ENCODE data around the gene PLA2G6. TPM values are rescaled to one million over a fixed set of nuclear protein-coding genes. Genes with fewer than 3 reads are reported as not detected.

The PLA2G6 gene
- total and polyA plus RNA-seq, 2 of the 8 experiments (the other 6 are each of a cell fraction or from before 2014, with no cell fraction given) = 13.2 to 21.0 TPM

DNA sequence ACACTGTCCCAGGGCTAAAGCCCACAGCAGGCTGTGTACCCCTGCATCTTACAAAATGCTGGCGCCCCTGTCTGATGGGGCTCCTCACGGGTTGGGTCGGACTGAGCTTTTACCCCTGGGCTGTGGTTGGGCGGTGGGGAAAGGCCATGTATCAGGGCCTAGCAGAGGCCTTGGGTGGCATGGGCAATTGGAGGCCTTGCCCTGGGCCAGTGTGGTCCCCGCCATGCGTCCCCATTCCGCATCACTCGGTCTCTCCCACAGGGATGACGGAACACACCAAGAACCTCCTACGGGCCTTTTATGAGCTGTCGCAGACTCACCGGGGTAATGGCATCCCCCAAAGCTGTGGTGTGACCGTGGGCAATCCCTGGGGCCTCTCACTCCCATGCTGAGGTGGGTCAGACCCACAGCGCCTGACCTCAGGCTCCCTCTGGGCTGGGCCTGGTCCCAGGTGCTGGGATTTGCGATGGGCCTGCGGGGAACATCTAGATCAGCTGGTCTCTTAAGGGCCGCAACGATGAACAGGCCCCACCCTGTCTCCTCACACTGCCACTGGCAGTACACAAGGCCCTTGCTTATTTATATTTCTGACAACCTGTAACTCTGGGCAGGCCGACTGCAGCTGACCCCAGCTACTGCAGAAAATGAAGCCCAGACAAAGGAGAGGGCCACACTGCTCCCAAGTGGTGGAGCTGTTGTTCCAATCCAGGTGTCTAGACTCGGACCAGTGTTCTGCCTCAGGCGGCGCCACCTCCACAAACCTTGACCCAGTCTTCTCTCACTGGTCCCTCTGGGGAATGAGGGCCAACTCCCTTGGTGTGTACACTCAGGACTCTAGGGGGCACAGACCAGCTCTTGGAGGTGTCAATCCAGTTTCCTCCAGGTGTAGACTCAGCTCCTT lies 110.0 kb downstream of the PLA2G6 start:
- H2BK5ac ChIP-seq (ENCODE audit: low read depth, low read length) = no peak overlapping the region
- WGBS, 2 experiments (ENCODE audit: extremely low coverage in 1 of 2, insufficient coverage in 1 of 2, insufficient read length in 1 of 2, insufficient replicate concordance in 2 of 2, low coverage in 1 of 2, low lambda C conversion rate in 2 of 2, missing lambda C conversion rate in 1 of 2) = 95% methylated on average over 17 of the region's 22 CpGs; no CpG with 5 or more reads in 1 of the 2 experiments
- no peak overlapping the region for H4K8ac ChIP-seq (ENCODE audit: extremely low read depth, insufficient read depth, low read length)
- H3K9me3 ChIP-seq (ENCODE audit: insufficient read depth in 2 of 2, low read depth in 1 of 2, low read length in 1 of 2) = no peaks in the 10 kb centered on the region
- no peak overlapping the region for H3K18ac ChIP-seq (ENCODE audit: extremely low read depth, low read length)
- TF ChIP-seq NANOG (IDR thresholded peaks at IDR 0.05; ENCODE audit: insufficient read depth, low read depth, low read length, poor library complexity, severe bottlenecking) = no peak
- TF ChIP-seq CEBPB (IDR thresholded peaks at IDR 0.05; ENCODE audit: low read depth, low read length) = no peak
- TF ChIP-seq SP1 (IDR thresholded peaks at IDR 0.05; ENCODE audit: low read depth, low read length) = no peak
- no peak for TF ChIP-seq TCF12 (IDR thresholded peaks at IDR 0.05; ENCODE audit: low read depth, low read length)
- H3K4ac ChIP-seq (replicated peaks; ENCODE audit: insufficient read length, low read depth, low read length) = no peak overlapping the region
- no peak overlapping the region for H3K14ac ChIP-seq (ENCODE audit: insufficient read length)
- H4K5ac ChIP-seq (ENCODE audit: insufficient read length, low read depth, low read length) = no peak overlapping the region
- no peak overlapping the region for H4K91ac ChIP-seq (replicated peaks; ENCODE audit: insufficient read length, low read length)
- no peak overlapping the region for H3K56ac ChIP-seq (replicated peaks; ENCODE audit: insufficient read length, low read depth, low read length)
- H3K9ac ChIP-seq (replicated peaks in 1 of 4; ENCODE audit: extremely low read depth in 1 of 4, low read depth in 3 of 4, low read length in 3 of 4) = no peak overlapping the region
- H3K79me1 ChIP-seq (ENCODE audit: low read depth, low read length) = no peaks in the 10 kb centered on the region
- H2BK20ac ChIP-seq (ENCODE audit: low read length) = no peak overlapping the region
- DNase-seq (ENCODE audit: low read depth in 1 of 2, low spot score in 2 of 2) (no peak), FAIRE-seq (no peak)
- no peak overlapping the region for H3K4me2 ChIP-seq (ENCODE audit: insufficient read depth in 1 of 2, low read depth in 2 of 2, low read length in 2 of 2)
- no peak overlapping the region for H3K23ac ChIP-seq (ENCODE audit: insufficient read length)
- H2AK5ac ChIP-seq (ENCODE audit: low read depth, low read length) = no peak overlapping the region
- no peak overlapping the region for H2BK12ac ChIP-seq (ENCODE audit: low read depth, low read length)
- ChIA-PET CTCF (ENCODE audit: partially characterized antibody) (interaction anchor here (0.6 to 12.5 kb wide), 10 partner anchors 7 to 83 kb away, joined by 3 to 264 read pairs (median 3); partner anchors contain the start of genes BAIAP2L2, PICK1 and SLC16A8), POLR2A (ENCODE audit: partially characterized antibody) (interaction anchor here (0.7 to 1.5 kb wide), 5 partner anchors 9 to 166 kb away, joined by 3 to 5 read pairs (median 4); partner anchors contain the start of gene PICK1)
- H3K23me2 ChIP-seq (ENCODE audit: low read depth, low read length) = no peaks in the 10 kb centered on the region
- H3K79me2 ChIP-seq (ENCODE audit: control insufficient read depth in 1 of 2, insufficient read depth in 2 of 2, low read length in 2 of 2) = no peaks in the 10 kb centered on the region
- H2AFZ ChIP-seq (ENCODE audit: low read length) = no peak overlapping the region
- H3K36me3 ChIP-seq (ENCODE audit: control insufficient read depth in 2 of 4, insufficient read depth in 4 of 4, low read length in 3 of 4) = peaks cover 3 to 13% (median 8%) of the 10 kb centered on the region in 4 experiments; a peak in 7 of 8 replicates
- H4K20me1 ChIP-seq (replicated peaks in 1 of 2; ENCODE audit: control insufficient read depth in 1 of 2, insufficient read depth in 2 of 2, low read length in 2 of 2) = peaks cover 0 to 6% of the 10 kb centered on the region in 2 experiments
- no peaks in the 10 kb centered on the region for H3K27me3 ChIP-seq (replicated peaks in 1 of 4; ENCODE audit: control insufficient read depth in 3 of 4, extremely low read depth in 1 of 4, insufficient read depth in 3 of 4, low read length in 3 of 4)
- H3K4me1 ChIP-seq (replicated peaks in 1 of 4; ENCODE audit: control insufficient read depth in 3 of 4, insufficient read depth in 4 of 4, low read length in 3 of 4) = no peaks in the 10 kb centered on the region
- H2BK120ac ChIP-seq (replicated peaks; ENCODE audit: low read depth, low read length) = no peak overlapping the region
- H3K4me3 ChIP-seq (ENCODE audit: extremely low read depth in 1 of 4, insufficient read depth in 2 of 4, low read depth in 3 of 4, low read length in 4 of 4) = no peak overlapping the region
- no peak overlapping the region for H2BK15ac ChIP-seq (ENCODE audit: low read length)
- H3K27ac ChIP-seq (ENCODE audit: low read depth, low read length) = no peak overlapping the region
